Measurements from ENCODE around the gene GUCY1A2.

DNA sequence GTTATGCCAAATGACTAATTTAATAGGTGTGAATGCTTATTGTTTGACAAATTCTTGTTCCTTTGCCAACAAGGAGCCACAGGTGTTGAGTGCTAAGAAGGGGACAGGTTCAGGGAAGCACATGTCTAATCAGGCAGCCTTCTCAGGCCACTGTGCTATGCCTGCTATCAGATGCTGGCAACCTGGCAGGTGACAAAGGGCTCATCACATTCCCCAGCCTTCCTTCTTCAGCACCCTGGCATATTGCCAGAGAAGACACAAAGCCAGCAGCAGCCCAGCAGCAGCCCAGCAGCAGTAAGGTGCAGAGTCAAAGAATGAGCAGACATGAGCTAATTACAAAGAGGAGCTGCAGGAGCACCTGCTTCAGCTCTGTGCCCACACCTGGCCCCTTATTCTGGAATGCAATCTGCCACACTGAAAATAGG lies 68.2 kb downstream of the GUCY1A2 start:
- TF ChIP-seq, protein P1, sequence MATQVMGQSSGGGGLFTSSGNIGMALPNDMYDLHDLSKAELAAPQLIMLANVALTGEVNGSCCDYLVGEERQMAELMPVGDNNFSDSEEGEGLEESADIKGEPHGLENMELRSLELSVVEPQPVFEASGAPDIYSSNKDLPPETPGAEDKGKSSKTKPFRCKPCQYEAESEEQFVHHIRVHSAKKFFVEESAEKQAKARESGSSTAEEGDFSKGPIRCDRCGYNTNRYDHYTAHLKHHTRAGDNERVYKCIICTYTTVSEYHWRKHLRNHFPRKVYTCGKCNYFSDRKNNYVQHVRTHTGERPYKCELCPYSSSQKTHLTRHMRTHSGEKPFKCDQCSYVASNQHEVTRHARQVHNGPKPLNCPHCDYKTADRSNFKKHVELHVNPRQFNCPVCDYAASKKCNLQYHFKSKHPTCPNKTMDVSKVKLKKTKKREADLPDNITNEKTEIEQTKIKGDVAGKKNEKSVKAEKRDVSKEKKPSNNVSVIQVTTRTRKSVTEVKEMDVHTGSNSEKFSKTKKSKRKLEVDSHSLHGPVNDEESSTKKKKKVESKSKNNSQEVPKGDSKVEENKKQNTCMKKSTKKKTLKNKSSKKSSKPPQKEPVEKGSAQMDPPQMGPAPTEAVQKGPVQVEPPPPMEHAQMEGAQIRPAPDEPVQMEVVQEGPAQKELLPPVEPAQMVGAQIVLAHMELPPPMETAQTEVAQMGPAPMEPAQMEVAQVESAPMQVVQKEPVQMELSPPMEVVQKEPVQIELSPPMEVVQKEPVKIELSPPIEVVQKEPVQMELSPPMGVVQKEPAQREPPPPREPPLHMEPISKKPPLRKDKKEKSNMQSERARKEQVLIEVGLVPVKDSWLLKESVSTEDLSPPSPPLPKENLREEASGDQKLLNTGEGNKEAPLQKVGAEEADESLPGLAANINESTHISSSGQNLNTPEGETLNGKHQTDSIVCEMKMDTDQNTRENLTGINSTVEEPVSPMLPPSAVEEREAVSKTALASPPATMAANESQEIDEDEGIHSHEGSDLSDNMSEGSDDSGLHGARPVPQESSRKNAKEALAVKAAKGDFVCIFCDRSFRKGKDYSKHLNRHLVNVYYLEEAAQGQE (IDR thresholded peaks at IDR 0.05; ENCODE audit: low read depth), result no peak
- TF ChIP-seq POLR2A (IDR thresholded peaks at IDR 0.05; ENCODE audit: borderline replicate concordance, extremely low read depth, insufficient read depth, insufficient read length) (no peak), CTCF (IDR thresholded peaks at IDR 0.05 in 2 of 3, conservative IDR thresholded peaks at IDR 0.05 in 1 of 3; ENCODE audit: borderline replicate concordance in 1 of 3, insufficient read depth in 1 of 3, low read depth in 2 of 3, low read length in 2 of 3) (no peak)
